OCI-LY7 (cell line): Measurements from ENCODE around the gene BAG1. TPM values are rescaled to one million over a fixed set of nuclear protein-coding genes. Genes with fewer than 3 reads are reported as not detected.

Experiments
- BruUV-seq: library from RNA; stranded (reverse); fragments of 400-500 nt; replicated peaks from 2 replicates; lab custom pipeline; 2021; lab: Mats Ljungman, UMichigan
- CTCF ChIA-PET: fragments of 300-600 bp; sonication (Branson Sonifier 250); formaldehyde crosslinking; loops from one replicate; lab custom pipeline; 2022; ENCODE audit warnings: antibody characterized with exemption; ENCODE audit not compliant: unreplicated experiment; lab: Charles Lee
- POLR2A ChIA-PET: fragments of 300-600 bp; sonication (Branson Sonifier 250); formaldehyde crosslinking; loops from one replicate; lab custom pipeline; 2022; ENCODE audit warnings: antibody characterized with exemption; lab: Charles Lee
- DNase-seq: peaks from one replicate; pipeline ENCODE4 v3.0.0-alpha.2; 2015; ENCODE audit warnings: low spot score
- H2AFZ ChIP-seq: fragments of 200-600 bp; sonication (generic), shearing (Covaris generic); 2 replicates; pipeline ENCODE4 v1.6.1; 2014; ENCODE audit warnings: mild to moderate bottlenecking, antibody characterized with exemption, low read length, moderate library complexity
- H3K27ac ChIP-seq: fragments of 200-600 bp; sonication (generic); 2 replicates; pipeline ENCODE4 v1.5.1; 2014; ENCODE audit warnings: mixed run types, low read depth, mild to moderate bottlenecking, moderate library complexity, low read length, inconsistent platforms; ENCODE audit not compliant: poor library complexity, severe bottlenecking
- H3K36me3 ChIP-seq: fragments of 200-600 bp; sonication (generic); 2 replicates; pipeline ENCODE4 v1.6.1; 2014; ENCODE audit warnings: mild to moderate bottlenecking, antibody characterized with exemption, low read length, moderate library complexity, mixed read lengths; ENCODE audit not compliant: insufficient read depth
- H3K4me1 ChIP-seq: fragments of 200-600 bp; sonication (generic); 2 replicates; pipeline ENCODE4 v1.5.1; 2014; ENCODE audit warnings: mild to moderate bottlenecking, low read length; ENCODE audit not compliant: insufficient read depth, poor library complexity, severe bottlenecking
- H3K4me2 ChIP-seq: fragments of 200-600 bp; sonication (generic); 2 replicates; pipeline ENCODE4 v1.6.1; 2014; ENCODE audit warnings: mild to moderate bottlenecking, low read length
- H3K4me3 ChIP-seq: fragments of 200-600 bp; sonication (generic); 2 replicates; pipeline ENCODE4 v1.5.1; 2014; ENCODE audit warnings: mild to moderate bottlenecking, low read depth, low read length; ENCODE audit not compliant: poor library complexity, severe bottlenecking
- H3K79me2 ChIP-seq: fragments of 200-600 bp; sonication (generic); 2 replicates; pipeline ENCODE4 v1.6.1; 2016; ENCODE audit warnings: low read depth, mild to moderate bottlenecking, low read length, moderate library complexity, mixed read lengths; ENCODE audit not compliant: insufficient read depth
- H3K9me2 ChIP-seq: fragments of 200-600 bp; sonication (generic); 2 replicates; pipeline ENCODE4 v1.6.1; 2016; ENCODE audit warnings: mild to moderate bottlenecking, low read length, mixed read lengths; ENCODE audit not compliant: insufficient read depth
- H3K9me3 ChIP-seq: fragments of 200-600 bp; sonication (generic); 2 replicates; pipeline ENCODE4 v1.6.1; 2014; ENCODE audit warnings: mild to moderate bottlenecking, mixed run types, low read length, mixed read lengths
- H4K20me1 ChIP-seq: fragments of 200-600 bp; sonication (generic); 2 replicates; pipeline ENCODE4 v1.6.1; 2014; ENCODE audit warnings: mild to moderate bottlenecking, antibody characterized with exemption, low read length, moderate library complexity, mixed read lengths; ENCODE audit not compliant: insufficient read depth
- CTCF ChIP-seq: fragments of 200-600 bp; sonication (generic); conservative IDR thresholded peaks from 2 replicates; pipeline ENCODE4 v1.5.1; 2014; ENCODE audit warnings: mild to moderate bottlenecking, antibody characterized with exemption, low read length, moderate library complexity, mixed read lengths
- EZH2phosphoT487 ChIP-seq: fragments of 200-600 bp; sonication (generic); IDR thresholded peaks from 2 replicates; pipeline ENCODE4 v1.6.1; 2018; ENCODE audit warnings: low read depth, borderline replicate concordance, mild to moderate bottlenecking, mixed run types, antibody characterized with exemption, low read length, moderate library complexity, mixed read lengths
- intact Hi-C: fragments of 100-400 bp; cut with micrococcal nuclease; formaldehyde crosslinking; loops from one replicate; pipeline ENCODE4 v1.10.0; 2022; ENCODE audit not compliant: unreplicated experiment
- total RNA-seq, 2 experiments: library from RNA; depleted of rRNA in 1 of 2; stranded (reverse); fragments of >200 nt in 1 of 2; shearing (Covaris generic) in 1 of 2; gene quantifications; 2 replicates each; pipeline ENCODE4 v1.2.3, GENCODE V29; 2014 to 2022

The BAG1 gene
- total RNA-seq, 2 experiments from 2014 or later = 48.1 to 86.0 TPM

GRCh38 chr9:33287087-33287490 lies 22.6 kb upstream of the BAG1 start:
- no peaks in the 10 kb centered on the region for H4K20me1 ChIP-seq
- POLR2A ChIA-PET = no interaction called here
- H3K27ac ChIP-seq = no peak overlapping the region
- no peak overlapping the region; the same call in 1 of the 2 replicates for H2AFZ ChIP-seq
- H3K9me2 ChIP-seq = no peaks in the 10 kb centered on the region
- H3K4me1 ChIP-seq = peaks cover 29% of the 10 kb centered on the region
- peak; percentile 83 for DNase-seq
- peaks cover 17% of the 10 kb centered on the region for H3K79me2 ChIP-seq
- H3K4me3 ChIP-seq = no peak overlapping the region
- no TSS peak for BruUV-seq
- H3K36me3 ChIP-seq = peaks cover 13% of the 10 kb centered on the region; the same call in 1 of the 2 replicates
- TF ChIP-seq CTCF = peak; percentile 97
- no peak for TF ChIP-seq EZH2phosphoT487
- no peaks in the 10 kb centered on the region for H3K9me3 ChIP-seq
- no peak overlapping the region for H3K4me2 ChIP-seq
- CTCF ChIA-PET = interaction anchor here (0.8 kb wide), 1 partner anchor 54 kb away, joined by 3 read pairs; no protein-coding TSS in a partner anchor
- intact Hi-C loops = loop anchor here (1.0 to 5.0 kb wide), 2 partner anchors 85 to 128 kb away; no protein-coding TSS in a partner anchor

- Histone ChIP-seq H4K20me1 (no peaks in the 10 kb centered on the region), H3K27ac (no peak overlapping the region), H2AFZ (no peak overlapping the region), H3K4me3 (no peak overlapping the region), H3K4me1 (peaks cover 19% of the 10 kb centered on the region), H3K79me2 (peaks cover 1% of the 10 kb centered on the region; the same call in 1 of the 2 replicates), H3K9me2 (no peaks in the 10 kb centered on the region), H3K36me3 (peaks cover 23% of the 10 kb centered on the region), H3K9me3 (no peaks in the 10 kb centered on the region), H3K4me2 (no peak overlapping the region)
- intact Hi-C loops = loop anchor here (5.0 kb wide), 1 partner anchor 87 kb away; no protein-coding TSS in a partner anchor
- no TSS peak for BruUV-seq
- no peak for DNase-seq
- TF ChIP-seq EZH2phosphoT487 (no peak), CTCF (no peak)
- POLR2A ChIA-PET = interaction anchor here (0.5 to 1.0 kb wide), 3 partner anchors 15 to 619 kb away, joined by 3 to 5 read pairs (median 4); no protein-coding TSS in a partner anchor
- CTCF ChIA-PET = interaction anchor here (0.6 kb wide), 1 partner anchor 543 kb away, joined by 3 read pairs; no protein-coding TSS in a partner anchor
Observed at GRCh38 chr9:33285502-33285901, 21.0 kb upstream of the BAG1 start.

GRCh38 chr9:33277484-33277883 lies 13.0 kb upstream of the BAG1 start:
- BruUV-seq = no TSS peak
- ChIA-PET POLR2A (no interaction called here), CTCF (no interaction called here)
- Histone ChIP-seq H3K79me2 (no peaks in the 10 kb centered on the region; the same call in 1 of the 2 replicates), H3K4me3 (no peak overlapping the region), H4K20me1 (no peaks in the 10 kb centered on the region), H3K9me3 (no peaks in the 10 kb centered on the region), H3K36me3 (peaks cover 83% of the 10 kb centered on the region), H3K9me2 (no peaks in the 10 kb centered on the region), H3K4me1 (no peaks in the 10 kb centered on the region), H3K4me2 (no peak overlapping the region), H2AFZ (no peak overlapping the region), H3K27ac (no peak overlapping the region)
- no peak for DNase-seq
- intact Hi-C loops = no loop called here
- TF ChIP-seq EZH2phosphoT487 (no peak), CTCF (no peak)
